Renal cortical epithelial cell (primary cell): ENCODE results near the gene LILRB2. TPM values are rescaled to one million over a fixed set of nuclear protein-coding genes. Genes with fewer than 3 reads are reported as not detected.
"Not testable (repeated sequence)": the region's sequence is repeated elsewhere in the genome, so short reads cannot be mapped to it uniquely, and the experiment has no call there.

Source experiments
- DNase-seq: peaks from one replicate; pipeline ENCODE4 v3.0.0-alpha.2; 2011; ENCODE audit warnings: low read depth
- total RNA-seq: library from RNA; depleted of rRNA; stranded (reverse); fragments of >200 nt; gene quantifications from 2 replicates; pipeline ENCODE4 v1.2.3, GENCODE V29; 2014

The LILRB2 gene
- total RNA-seq, 1 donor from 2014 or later: not detected

DNA sequence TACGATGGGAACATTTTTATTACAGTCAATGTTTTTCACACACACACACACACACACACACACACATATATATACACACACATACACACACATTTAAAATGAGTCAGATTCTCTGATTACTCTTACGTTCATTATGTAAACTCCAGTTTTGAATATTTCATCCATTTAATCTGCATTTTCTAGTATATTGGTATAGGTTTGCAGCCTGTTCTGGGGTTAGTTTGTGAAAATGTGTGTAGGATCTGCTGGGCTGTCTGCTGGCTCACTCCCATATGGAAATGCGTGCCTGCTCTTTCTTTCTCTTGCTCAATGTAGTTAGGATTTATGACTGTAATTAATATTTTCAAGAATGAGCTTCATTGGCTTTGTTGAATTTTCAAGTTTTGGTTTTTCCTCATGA, 7.1 kb downstream of the LILRB2 start:
- no peak for DNase-seq

DNA sequence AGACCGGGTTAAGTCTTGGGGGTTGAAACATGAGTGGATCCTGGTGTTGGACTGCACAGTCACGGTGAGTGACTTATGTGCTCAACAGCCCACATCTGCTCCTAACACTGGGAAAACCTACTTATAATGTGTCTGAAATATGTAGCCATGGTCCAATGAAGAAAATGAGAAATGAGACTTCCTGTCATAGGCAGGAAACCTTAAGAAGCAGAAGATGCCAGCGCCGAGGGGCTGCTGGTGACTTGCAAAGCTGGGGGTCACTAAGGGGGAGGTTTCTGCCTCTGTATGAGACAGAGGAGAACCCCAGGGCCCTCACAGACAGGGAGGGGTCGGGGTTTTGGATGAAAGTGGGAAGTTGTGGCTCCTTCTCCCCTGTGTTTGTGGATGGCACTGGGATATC, 8.7 kb downstream of the LILRB2 start:
- DNase-seq: not testable (repeated sequence)

DNA sequence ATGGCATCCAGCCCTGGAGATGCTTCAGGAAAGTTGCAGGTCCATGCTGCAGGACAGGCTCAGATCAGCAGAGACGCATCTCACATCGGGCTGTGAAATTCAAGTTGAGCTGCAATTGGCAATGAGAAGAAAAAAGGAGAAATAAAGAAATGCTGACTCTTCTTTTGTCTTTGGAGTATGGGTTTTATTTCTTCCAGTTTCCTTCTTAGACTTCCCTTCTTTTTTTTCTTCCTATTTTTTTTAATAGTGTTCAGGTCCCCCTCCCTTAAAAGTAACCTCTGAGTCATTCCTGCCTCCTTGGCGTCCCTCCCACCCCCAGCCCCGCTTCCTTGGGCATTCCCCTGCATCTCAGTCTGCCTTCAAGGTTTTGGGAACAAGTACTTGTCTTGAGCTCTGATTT, 9.3 kb downstream of the LILRB2 start:
- DNase-seq: not testable (repeated sequence)

DNA sequence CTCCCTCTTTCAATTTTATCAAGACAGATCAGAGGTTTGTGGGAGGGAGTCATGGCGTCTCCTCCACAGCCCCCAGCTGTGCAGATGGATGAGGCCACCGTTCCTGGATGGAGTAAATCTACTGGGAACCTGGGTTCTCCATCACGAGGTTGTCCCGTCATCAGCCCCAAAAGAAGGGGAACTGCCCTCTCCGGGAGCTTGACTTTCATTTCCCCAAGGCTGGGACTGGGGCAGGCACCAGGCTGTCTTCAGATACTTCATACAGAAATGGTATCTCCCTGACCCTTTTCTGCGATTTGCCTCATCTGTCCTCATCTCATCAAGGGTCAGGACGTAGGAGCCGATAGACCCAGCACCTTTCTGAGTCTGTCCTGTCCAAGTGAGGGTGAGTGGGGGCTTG, 9.8 kb downstream of the LILRB2 start:
- no peak for DNase-seq

DNA sequence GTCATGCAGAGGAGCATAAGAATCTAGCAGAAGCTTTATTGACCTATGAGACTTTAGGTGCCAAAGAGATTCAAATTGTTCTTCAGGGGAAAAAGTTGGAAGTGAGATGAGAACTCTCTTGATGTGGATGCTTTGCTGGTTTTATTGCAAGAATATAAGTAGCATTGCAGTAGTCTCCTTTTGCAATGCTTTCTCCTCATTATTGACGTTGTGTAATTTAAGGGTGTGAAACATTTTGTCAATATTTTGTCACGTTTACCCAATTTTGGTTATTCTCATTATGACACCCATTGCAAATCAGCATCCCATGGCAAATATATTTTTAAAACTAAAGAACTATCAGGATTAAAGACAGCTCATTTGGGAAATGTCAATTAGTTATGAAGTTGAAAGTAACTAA, 12.0 kb downstream of the LILRB2 start:
- no peak for DNase-seq

DNA sequence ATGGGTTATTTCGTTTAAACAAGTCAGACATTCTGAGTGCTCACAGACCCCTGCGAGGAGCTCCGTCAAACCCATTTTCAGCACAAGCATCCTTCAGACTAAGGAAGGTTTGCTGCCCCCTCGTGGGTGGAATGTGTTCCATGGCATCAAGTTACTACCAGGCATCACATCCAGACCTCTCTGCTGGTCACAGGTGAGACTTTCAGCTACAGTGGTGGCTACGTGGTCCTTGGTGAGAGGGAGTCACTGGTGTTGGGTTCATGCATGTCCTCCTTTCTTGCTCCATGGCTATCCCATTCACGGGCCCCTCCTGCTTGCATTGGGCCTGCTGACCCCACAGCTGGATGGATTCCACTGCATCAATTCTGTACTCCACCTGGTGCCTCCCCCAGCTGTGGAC, 14.8 kb downstream of the LILRB2 start:
- DNase-seq: peak; percentile 58

DNA sequence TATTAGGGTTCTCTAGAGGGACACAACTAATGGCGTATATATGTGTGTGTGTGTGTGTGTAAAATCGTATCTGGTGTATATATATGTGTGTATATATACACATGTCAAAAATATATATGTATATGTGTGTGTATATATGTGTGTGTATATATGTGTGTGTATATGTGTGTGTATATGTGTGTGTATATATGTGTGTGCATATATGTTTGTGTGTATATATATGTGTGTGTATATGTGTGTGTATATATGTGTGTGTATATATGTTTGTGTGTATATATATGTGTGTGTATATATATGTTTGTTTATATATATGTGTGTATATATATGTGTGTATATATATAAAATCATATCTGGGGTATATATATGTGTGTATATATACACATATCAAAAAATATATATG, 18.4 kb downstream of the LILRB2 start:
- no peak for DNase-seq

DNA sequence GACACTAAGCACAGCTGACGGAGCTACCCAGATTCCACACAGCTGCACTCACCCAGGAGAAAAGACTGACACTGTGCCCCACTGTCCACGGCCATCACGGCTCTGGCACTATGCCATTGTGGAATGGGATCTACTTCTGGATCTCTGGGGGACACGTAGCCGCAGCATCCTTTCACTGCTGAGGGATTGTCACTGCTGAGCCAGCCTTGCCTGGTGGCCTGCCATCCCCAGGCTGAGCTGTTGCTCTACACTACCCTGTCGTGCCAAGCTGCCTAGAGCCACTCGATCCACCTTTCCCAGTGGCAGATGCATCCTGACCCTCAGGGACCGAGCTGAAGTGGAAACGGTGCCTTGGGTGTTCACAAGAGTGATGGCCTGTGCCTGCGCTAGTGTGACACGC, 18.8 kb downstream of the LILRB2 start:
- DNase-seq: no peak

DNA sequence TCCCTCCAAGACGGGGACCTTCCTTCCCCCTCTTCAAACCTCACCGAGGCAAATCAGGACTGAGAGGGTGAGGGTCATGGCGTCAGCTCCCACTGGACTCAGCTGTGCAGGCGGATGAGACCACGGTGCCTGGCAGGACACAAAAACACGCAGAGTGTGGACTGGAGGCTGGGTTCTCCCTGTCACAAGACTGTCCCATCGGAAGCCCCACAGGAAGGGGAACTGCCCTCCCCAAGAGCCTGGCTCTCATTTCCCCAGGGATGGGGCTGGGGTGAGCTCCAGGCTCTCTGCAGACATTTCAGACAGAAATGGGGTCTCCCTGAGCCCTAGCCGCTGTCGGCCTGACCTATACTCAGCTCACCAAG, 23.8 kb downstream of the LILRB2 start, which contains the start of gene LILRB5:
TSS of gene LILRB5 (minus strand) at position 158 of the 365 bp plus-strand sequence. CDS start at position 78, 80 bp downstream.
- no peak for DNase-seq

DNA sequence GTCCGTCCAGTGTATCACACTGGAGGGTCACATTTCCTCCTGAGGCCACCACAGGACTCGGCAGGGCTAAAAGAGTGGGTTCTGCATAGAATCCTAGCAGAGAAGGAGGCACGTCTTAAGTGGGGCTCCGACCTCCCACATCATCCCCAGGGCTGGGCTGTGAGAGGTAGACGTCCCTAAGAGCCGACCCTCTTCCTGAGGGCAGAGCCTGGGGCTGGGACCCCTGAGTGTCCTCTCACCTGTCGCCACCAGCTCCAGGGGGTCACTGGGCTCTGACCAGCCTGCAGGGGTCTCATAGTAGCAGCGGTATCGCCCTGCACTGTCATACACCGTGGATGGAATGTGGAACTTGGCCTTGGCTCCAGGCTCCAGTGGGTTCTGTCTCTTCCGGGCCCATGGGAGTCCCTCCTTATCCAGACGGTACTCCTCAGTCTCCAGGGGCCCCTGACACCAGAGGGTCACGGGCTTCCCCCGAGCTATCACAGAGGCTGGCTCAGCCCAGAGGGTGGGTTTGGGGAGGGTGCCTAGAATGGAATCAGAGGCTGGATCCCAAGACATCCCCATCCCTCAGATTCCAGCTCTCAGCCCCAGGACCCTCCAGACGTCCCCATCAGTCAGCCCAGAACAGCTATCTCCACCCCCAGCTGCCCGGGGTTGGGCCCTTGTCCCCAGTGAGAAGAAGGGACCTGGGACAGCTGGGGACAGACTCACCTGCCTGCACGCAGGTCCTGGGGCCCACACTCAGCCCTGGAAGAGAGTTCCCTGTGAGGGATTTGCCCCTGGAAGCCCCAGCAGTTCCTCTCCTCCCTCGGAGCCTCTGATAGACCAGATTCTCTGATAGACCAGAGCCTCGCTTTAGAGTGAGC, 24.4 kb downstream of the LILRB2 start:
- no peak for DNase-seq

DNA sequence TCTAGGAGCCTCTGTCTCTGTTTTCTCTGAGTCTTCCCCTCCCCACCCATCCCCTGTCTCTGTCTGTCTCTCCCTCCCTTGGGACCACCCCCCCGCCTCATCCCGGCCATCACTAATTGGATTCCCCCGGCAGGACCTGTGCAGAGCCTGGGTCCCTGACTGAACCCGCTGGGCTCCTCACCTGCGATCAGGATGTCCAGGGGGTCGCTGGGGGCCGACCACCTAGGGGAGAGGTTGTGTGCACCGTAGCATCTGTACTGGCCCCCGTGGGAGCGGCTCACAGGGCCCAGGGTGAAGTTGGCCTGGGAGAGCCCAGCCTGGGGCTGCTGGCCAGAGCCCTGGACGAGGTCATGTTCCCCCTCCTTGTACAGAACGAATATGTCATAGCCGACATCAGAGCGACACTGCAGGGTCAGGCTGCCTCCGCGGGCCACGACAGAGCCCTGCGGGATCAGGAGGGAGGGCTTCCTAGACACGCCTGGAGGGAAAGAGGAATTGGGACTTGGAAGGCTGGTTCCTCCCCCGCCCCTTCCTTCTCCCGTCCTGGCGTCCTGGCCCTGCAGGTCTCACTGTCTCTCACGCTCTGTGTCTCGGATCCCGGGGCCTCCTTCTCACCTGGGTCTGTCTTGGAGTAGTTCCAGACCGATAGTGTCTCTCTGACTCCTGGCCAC, 25.7 kb downstream of the LILRB2 start:
- no peak for DNase-seq

DNA sequence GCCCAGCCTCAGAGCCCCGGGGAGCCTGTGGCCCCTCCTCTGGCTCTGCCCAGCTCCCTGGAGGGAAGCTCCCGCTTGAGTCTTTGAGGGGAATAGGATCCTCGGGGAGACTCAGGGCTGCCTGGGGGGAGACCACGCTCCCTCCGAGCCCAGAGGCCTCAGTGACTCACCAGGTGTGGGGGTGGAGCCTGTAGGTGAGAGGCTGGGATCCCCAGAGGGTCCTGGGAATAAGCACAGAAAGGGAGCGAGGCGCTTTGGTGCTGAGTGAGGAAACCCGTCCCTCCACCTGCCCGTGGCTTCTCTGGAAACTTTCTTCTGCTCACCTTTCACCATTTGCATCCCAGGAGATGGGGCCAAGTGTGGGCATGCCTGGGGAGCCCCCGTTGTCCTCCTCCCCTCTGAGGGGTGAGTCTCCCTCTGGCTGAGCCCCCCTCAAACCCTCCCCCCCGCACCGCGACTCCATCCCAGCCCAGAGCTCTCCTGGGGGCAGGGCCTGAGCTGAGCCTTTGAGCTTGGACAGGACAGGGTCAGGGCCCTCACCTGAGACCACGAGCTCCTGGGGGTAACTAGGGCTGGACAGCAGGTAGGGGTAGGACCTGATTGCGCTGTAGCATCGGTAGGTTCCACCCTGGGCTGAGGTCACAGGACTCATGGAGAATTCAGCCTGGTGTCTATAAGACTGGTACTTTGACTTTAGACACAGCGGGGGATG, 26.6 kb downstream of the LILRB2 start:
- DNase-seq: no peak

DNA sequence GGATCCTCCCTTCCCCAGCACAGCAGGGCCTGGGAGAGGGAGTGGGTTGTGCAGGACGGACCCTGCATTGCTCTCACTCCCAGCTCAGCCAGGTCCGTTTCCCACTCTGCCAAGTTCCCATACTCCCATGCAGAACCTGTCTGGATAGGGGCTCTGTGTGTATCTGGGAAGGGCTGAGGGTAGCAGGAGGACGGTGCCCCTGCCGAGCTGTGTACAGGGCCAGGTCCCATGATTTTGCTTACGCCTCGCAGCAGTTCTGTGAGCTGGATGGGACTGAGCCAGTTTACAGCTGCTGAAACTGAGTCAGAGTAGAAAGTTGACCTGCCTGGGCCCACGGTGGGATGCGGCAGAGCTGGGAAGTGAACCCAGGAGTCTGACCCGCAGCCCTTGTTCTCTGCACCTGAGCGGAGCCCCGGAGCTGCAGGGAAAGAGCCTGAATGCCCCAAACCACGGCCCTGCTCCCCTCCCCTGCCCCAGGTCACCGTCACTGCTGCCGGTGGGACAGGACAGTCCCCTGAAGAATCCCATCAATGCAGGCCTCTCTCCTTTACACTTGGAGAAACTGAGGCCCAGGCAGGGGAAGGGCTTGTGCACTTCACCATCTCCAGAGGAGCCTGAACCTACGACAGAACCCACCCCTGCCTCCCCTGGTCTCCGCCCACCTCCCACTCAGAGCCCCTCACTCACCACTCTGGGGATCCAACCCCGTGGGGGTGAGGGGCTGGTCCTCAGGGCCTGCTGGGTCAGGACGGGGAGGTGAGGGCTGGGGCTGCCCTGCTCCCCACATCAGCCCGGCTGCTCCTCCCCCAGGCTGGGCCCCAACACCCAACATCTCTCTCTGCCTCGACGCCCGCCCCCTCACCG, 27.3 kb downstream of the LILRB2 start:
- no peak for DNase-seq

DNA sequence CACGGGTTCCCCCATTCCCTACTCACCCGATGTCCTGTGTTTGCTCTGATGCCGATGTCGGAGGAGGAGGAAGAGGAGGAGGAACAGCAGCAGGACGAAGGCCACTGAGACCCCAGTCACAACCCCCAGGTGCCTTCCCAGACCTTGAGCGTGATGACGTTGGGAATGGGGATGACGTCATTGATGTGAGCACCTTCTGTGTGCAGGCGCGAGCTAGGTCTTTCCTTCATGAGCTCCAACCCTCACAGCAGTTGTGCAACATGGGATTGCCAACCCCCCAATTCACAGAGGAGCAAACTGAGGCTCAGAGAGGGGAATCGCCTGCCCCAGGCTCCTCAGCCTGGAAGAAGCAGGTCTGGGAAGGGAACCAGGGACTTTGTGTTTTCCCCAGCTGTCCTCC, 28.1 kb downstream of the LILRB2 start:
- no peak for DNase-seq

DNA sequence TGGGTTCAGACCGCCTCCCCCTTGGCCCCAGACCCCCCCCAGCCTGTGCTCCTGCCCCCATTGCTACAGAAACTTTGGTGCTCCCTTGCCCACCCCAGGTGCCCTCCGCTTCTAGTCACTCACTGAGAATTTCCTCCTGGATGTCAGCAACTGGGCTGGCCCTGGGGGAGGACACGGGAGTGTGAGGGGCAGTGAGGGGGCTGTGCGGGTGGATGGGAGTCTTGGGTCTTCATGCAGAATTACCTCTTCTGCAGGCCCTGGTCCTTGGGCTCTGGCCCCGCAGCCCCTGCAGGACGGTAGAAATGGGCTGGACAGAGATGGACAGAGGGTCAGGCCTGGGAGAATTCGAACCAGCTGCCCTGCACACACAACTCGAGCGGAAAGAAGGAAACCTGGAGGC, 28.7 kb downstream of the LILRB2 start:
- no peak for DNase-seq

DNA sequence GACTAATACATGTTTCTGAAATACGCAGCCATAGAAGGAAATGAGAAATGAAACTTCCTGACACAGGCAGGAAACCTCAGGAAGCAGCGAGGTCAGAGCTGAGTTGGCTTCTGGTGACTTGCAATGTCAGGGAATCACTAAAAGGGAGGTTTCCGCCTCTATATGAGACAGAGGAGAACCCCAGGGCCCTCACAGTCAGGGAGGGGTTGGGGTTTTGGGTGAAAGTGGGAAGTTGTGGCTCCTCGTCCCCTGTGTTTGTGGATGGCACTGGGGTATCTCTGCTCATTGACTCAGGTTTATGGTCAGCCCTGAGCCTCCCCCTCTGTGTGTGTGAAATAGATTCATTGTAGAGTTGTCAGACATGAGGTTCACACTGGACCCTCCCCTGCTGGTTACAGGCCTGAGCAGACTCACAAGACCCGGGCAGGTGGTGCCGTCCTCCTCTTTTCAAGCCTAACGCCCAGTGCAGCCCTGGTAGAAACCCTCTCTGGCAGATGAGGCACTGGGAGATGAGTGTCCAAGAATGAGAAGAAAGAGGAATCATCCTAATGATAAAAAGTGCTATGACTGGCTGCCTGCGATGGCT, 32.8 kb downstream of the LILRB2 start:
- no peak for DNase-seq

DNA sequence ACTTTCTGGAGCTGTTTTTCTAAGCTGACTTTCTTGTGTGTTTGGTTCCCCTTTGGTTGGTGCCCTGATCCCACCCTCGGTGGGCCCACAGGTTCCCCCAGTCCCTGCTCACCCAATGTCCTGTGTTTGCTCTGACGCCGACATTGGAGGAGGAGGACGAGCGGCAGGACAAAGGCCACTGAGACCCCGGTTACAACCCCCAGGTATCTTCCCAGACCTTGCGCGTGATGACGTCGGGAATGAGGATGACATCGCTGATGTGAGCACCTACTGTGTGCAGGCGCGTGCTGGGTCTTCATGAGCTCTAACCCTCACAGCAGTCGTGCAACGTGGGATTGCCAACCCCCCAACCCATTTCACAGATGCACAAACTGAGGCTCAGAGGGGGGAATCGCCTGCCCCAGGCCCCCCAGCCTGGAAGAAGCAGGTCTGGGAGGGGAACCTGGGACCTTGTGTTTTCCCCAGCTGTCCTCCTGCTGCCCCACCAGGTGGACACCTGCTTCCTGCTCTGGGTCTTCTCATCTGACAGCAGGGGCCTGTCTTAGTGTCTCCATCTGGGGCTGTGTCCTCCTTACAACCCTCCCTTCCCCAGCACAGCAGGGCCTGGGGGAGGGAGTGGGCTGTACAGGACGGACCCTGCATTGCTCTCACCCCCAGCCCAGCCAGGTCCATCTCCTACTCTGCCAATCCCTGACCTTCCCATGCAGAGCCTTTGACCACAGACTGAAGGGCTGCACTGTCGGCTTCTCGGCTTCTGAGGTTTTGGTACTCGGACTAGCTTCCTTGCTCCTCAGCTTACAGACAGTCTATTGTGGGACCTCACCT, 33.6 kb downstream of the LILRB2 start:
- DNase-seq: no peak

DNA sequence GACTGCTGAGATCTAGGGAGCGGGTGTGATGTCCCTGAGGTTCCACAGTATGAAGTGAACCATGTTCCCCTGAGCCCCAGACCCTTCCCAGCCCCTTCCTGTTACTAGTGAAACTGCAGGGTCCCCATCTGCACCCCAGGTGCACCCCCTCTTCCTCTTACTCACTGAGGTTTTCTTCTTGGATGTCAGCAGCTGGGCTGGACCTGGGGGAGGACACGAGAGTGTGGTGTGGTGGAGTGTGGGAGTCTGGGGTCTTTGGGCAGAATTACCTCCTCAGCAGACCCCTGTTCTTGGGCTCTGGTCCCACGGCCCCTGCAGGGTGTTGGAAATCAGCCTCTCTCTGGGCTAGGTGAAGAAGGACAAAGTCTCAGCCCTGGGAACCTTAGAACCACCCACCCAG, 35.0 kb downstream of the LILRB2 start:
- no peak for DNase-seq

DNA sequence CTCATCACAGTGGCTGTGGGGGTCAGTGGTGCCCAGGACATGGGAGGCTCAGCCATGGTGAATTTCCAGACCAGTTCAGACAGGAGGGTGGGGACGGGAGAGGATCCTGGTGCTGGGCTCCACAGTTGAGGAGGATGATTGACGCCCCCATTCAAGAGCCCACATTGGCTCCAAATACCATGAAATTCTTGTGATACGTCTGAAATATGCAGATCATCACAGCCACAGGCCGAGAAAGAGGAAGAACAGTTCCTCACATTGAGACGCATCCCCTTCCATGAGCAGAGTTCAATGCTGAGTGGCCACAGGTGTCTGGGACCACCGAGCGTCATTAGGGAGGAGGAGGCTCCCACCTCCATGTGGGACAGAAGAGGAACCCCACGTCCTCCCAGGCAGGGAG, 37.1 kb downstream of the LILRB2 start:
- not testable (repeated sequence) for DNase-seq

DNA sequence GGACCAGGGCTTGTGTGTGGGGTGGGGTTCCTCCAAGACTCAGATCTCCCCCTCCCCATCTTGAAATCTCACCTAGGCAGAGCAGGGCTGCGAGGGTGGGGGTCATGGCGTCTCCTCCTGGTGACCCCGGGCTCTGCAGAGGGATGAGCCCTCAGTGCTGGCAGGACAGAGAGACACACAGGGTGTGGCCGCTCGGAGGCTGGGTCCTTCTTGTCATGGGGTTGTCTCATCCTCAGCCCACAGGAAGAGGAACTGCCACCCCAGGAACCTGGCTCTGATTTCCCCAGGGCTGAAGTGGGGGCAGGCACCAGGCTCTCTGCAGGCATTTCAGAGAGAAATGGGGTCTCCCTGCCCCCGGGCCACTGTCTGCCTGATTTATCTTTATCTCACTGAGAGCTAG, 38.3 kb downstream of the LILRB2 start, which contains the start of gene LILRA6:
TSS of gene LILRA6 (minus strand) at position 145 of the 400 bp plus-strand sequence.
- not testable (repeated sequence) for DNase-seq
